ENCODE measurements around the gene OSM.

The OSM gene

GRCh38 chr22:30279046-30279788 lies 12.6 kb upstream of the OSM start:
- Histone ChIP-seq H3K56ac (ENCODE audit: low read length) (no peak overlapping the region), H3K79me2 (ENCODE audit: control insufficient read depth, insufficient read depth, low read length) (no peaks in the 10 kb centered on the region), H3K4ac (ENCODE audit: low read depth, low read length) (no peak overlapping the region), H3K4me2 (ENCODE audit: low read length) (no peak overlapping the region), H3K36me3 (ENCODE audit: control insufficient read depth, insufficient read depth, low read length) (no peaks in the 10 kb centered on the region), H2AK5ac (ENCODE audit: low read length) (no peak overlapping the region), H3K18ac (ENCODE audit: low read length) (no peak overlapping the region), H3K4me3 (ENCODE audit: low read length) (no peak overlapping the region), H3K79me1 (ENCODE audit: low read length) (no peaks in the 10 kb centered on the region), H3K23ac (ENCODE audit: low read length) (no peak overlapping the region), H2BK5ac (ENCODE audit: low read length) (no peak overlapping the region), H3K27me3 (ENCODE audit: insufficient read depth, low read length, poor library complexity) (no peaks in the 10 kb centered on the region), H3K9ac (ENCODE audit: low read length) (no peak overlapping the region), H3K27ac (ENCODE audit: low read depth, low read length) (no peak overlapping the region), H4K5ac (ENCODE audit: low read length) (no peak overlapping the region), H3K4me1 (ENCODE audit: control insufficient read depth, low read depth, low read length) (no peaks in the 10 kb centered on the region), H4K8ac (ENCODE audit: low read depth, low read length) (no peak overlapping the region), H2BK120ac (ENCODE audit: low read depth, low read length) (no peak overlapping the region), H2BK15ac (replicated peaks; ENCODE audit: low read depth) (no peak overlapping the region)
- no peak for DNase-seq
- no CpG with 5 or more reads among the region's 16 CpGs for WGBS (ENCODE audit: extremely low coverage, insufficient coverage, low lambda C conversion rate)

DNA sequence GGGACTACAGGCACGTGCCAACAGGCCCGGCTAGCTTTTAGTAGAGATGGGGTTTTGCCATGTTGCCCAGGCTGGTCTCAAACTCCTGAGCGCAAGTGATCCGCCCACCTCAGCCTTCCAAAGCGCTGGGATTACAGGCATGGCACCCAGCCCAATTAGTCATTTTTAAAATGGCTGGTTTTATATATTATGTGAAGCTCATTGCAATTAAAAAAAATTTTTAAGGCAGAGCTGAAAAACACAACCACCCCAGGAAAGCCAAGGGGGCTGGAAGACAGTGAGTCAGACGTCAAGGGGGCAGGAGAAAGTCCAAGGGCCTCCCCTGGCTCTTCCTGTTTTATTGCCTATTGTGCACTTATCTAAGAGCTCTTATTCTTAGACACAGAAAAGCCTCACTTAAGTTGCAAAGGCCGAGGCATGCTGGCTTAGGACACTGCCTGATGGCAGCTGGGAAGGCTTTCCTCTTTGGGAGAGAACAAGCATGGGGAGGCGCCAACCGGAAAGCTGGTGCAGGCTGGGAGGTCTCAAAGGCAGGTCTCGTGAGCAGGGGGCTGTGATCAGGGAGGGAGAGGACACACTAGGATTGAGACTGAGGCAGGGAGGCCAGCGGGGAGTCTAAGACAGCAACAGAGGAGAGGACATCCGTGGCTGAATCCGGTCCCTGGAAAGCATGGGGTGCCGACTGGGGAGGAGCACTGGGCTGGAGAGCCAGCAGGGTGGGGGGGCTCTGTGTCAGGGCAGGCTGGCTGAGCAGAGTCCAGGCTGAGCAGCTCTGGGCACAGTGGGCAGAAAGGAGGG lies 11.1 kb upstream of the OSM start:
- Histone ChIP-seq H3K4me2 (ENCODE audit: low read length) (no peak overlapping the region), H2BK5ac (ENCODE audit: low read length) (no peak overlapping the region), H2BK15ac (replicated peaks; ENCODE audit: low read depth) (no peak overlapping the region), H3K56ac (ENCODE audit: low read length) (peak overlapping the region; percentile 50), H2BK120ac (ENCODE audit: low read depth, low read length) (no peak overlapping the region), H4K8ac (ENCODE audit: low read depth, low read length) (no peak overlapping the region), H3K4ac (ENCODE audit: low read depth, low read length) (no peak overlapping the region), H3K79me2 (ENCODE audit: control insufficient read depth, insufficient read depth, low read length) (no peaks in the 10 kb centered on the region), H3K79me1 (ENCODE audit: low read length) (no peaks in the 10 kb centered on the region), H3K23ac (ENCODE audit: low read length) (no peak overlapping the region), H3K18ac (ENCODE audit: low read length) (no peak overlapping the region), H3K27ac (ENCODE audit: low read depth, low read length) (no peak overlapping the region), H3K36me3 (ENCODE audit: control insufficient read depth, insufficient read depth, low read length) (no peaks in the 10 kb centered on the region), H3K9ac (ENCODE audit: low read length) (no peak overlapping the region), H3K4me3 (ENCODE audit: low read length) (no peak overlapping the region), H4K5ac (ENCODE audit: low read length) (no peak overlapping the region), H2AK5ac (ENCODE audit: low read length) (no peak overlapping the region), H3K4me1 (ENCODE audit: control insufficient read depth, low read depth, low read length) (no peaks in the 10 kb centered on the region), H3K27me3 (ENCODE audit: insufficient read depth, low read length, poor library complexity) (no peaks in the 10 kb centered on the region)
- DNase-seq = no peak
- no CpG with 5 or more reads among the region's 14 CpGs for WGBS (ENCODE audit: extremely low coverage, insufficient coverage, low lambda C conversion rate)

DNA sequence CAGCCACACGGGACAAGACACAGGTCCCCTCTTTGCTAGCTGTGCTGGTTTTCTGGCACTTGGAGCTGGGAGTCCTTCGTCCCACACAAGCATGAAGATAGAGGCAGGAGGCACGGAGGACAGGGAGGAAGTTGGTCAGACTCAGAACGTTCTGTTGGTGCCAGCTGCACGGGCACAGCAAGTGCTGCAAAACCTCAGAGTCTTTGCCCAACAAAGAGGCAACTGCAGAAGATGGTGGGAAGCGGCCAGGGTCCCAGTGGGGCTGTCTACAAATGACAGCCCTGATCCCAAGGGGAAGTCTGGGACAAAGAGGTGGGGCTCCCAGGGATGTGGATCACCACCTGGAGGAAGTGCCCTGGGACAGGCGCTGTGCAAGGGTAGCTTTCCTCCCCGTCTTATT lies 9.4 kb upstream of the OSM start:
- H2BK120ac ChIP-seq (ENCODE audit: low read depth, low read length) = no peak overlapping the region
- H3K4ac ChIP-seq (ENCODE audit: low read depth, low read length) = no peak overlapping the region
- no peaks in the 10 kb centered on the region for H3K79me1 ChIP-seq (ENCODE audit: low read length)
- no peak overlapping the region for H3K4me2 ChIP-seq (ENCODE audit: low read length)
- H3K27ac ChIP-seq (ENCODE audit: low read depth, low read length) = no peak overlapping the region
- H2AK5ac ChIP-seq (ENCODE audit: low read length) = no peak overlapping the region
- no peak overlapping the region for H3K56ac ChIP-seq (ENCODE audit: low read length)
- no peaks in the 10 kb centered on the region for H3K4me1 ChIP-seq (ENCODE audit: control insufficient read depth, low read depth, low read length)
- WGBS (ENCODE audit: extremely low coverage, insufficient coverage, low lambda C conversion rate) = no CpG with 5 or more reads among the region's 8 CpGs
- no peaks in the 10 kb centered on the region for H3K27me3 ChIP-seq (ENCODE audit: insufficient read depth, low read length, poor library complexity)
- H3K4me3 ChIP-seq (ENCODE audit: low read length) = no peak overlapping the region
- H4K8ac ChIP-seq (ENCODE audit: low read depth, low read length) = no peak overlapping the region
- no peak overlapping the region for H3K9ac ChIP-seq (ENCODE audit: low read length)
- H3K18ac ChIP-seq (ENCODE audit: low read length) = no peak overlapping the region
- no peak overlapping the region for H4K5ac ChIP-seq (ENCODE audit: low read length)
- H3K36me3 ChIP-seq (ENCODE audit: control insufficient read depth, insufficient read depth, low read length) = no peaks in the 10 kb centered on the region
- H3K23ac ChIP-seq (ENCODE audit: low read length) = no peak overlapping the region
- H3K79me2 ChIP-seq (ENCODE audit: control insufficient read depth, insufficient read depth, low read length) = no peaks in the 10 kb centered on the region
- H2BK15ac ChIP-seq (replicated peaks; ENCODE audit: low read depth) = no peak overlapping the region
- no peak overlapping the region for H2BK5ac ChIP-seq (ENCODE audit: low read length)
- DNase-seq = no peak

GRCh38 chr22:30275625-30276024 lies 9.0 kb upstream of the OSM start:
- peak; percentile 65 for DNase-seq
- Histone ChIP-seq H2AK5ac (ENCODE audit: low read length) (no peak overlapping the region), H3K27ac (ENCODE audit: low read depth, low read length) (no peak overlapping the region), H3K9ac (ENCODE audit: low read length) (no peak overlapping the region), H3K27me3 (ENCODE audit: insufficient read depth, low read length, poor library complexity) (no peaks in the 10 kb centered on the region), H3K4ac (ENCODE audit: low read depth, low read length) (no peak overlapping the region), H3K79me1 (ENCODE audit: low read length) (no peaks in the 10 kb centered on the region), H2BK15ac (replicated peaks; ENCODE audit: low read depth) (no peak overlapping the region), H2BK120ac (ENCODE audit: low read depth, low read length) (no peak overlapping the region), H3K4me3 (ENCODE audit: low read length) (no peak overlapping the region), H3K36me3 (ENCODE audit: control insufficient read depth, insufficient read depth, low read length) (no peaks in the 10 kb centered on the region), H3K79me2 (ENCODE audit: control insufficient read depth, insufficient read depth, low read length) (no peaks in the 10 kb centered on the region), H2BK5ac (ENCODE audit: low read length) (no peak overlapping the region), H3K56ac (ENCODE audit: low read length) (no peak overlapping the region), H4K8ac (ENCODE audit: low read depth, low read length) (no peak overlapping the region), H3K4me2 (ENCODE audit: low read length) (no peak overlapping the region), H3K23ac (ENCODE audit: low read length) (no peak overlapping the region), H4K5ac (ENCODE audit: low read length) (no peak overlapping the region), H3K4me1 (ENCODE audit: control insufficient read depth, low read depth, low read length) (no peaks in the 10 kb centered on the region), H3K18ac (ENCODE audit: low read length) (no peak overlapping the region)
- WGBS (ENCODE audit: extremely low coverage, insufficient coverage, low lambda C conversion rate) = no CpG with 5 or more reads among the region's 8 CpGs

DNA sequence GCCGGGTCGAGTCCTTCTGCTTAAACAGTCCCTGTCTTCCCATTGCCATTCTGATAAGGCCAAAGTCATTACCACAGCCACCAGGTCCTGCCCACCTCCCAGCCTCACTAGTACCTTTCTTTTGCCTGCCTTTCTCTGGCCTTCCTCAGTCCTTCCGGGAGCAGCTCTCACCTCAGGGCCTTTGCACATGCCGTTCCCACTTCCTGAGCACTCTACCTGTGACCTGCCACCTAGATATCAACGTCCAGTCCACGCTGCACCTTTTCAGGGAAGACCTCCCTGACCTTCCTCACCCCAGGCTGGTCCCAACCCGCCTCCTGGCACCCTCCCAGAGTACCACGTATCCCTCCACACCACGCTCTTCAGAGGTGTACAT lies 7.8 kb upstream of the OSM start:
- Histone ChIP-seq H3K23ac (ENCODE audit: low read length) (no peak overlapping the region), H2BK120ac (ENCODE audit: low read depth, low read length) (no peak overlapping the region), H3K36me3 (ENCODE audit: control insufficient read depth, insufficient read depth, low read length) (no peaks in the 10 kb centered on the region), H2BK15ac (replicated peaks; ENCODE audit: low read depth) (no peak overlapping the region), H3K9ac (ENCODE audit: low read length) (no peak overlapping the region), H2AK5ac (ENCODE audit: low read length) (no peak overlapping the region), H4K8ac (ENCODE audit: low read depth, low read length) (no peak overlapping the region), H3K4me1 (ENCODE audit: control insufficient read depth, low read depth, low read length) (no peaks in the 10 kb centered on the region), H3K18ac (ENCODE audit: low read length) (no peak overlapping the region), H4K5ac (ENCODE audit: low read length) (no peak overlapping the region), H2BK5ac (ENCODE audit: low read length) (no peak overlapping the region), H3K4me2 (ENCODE audit: low read length) (no peak overlapping the region), H3K4ac (ENCODE audit: low read depth, low read length) (no peak overlapping the region), H3K4me3 (ENCODE audit: low read length) (no peak overlapping the region), H3K56ac (ENCODE audit: low read length) (no peak overlapping the region), H3K27ac (ENCODE audit: low read depth, low read length) (no peak overlapping the region), H3K27me3 (ENCODE audit: insufficient read depth, low read length, poor library complexity) (no peaks in the 10 kb centered on the region), H3K79me1 (ENCODE audit: low read length) (no peaks in the 10 kb centered on the region), H3K79me2 (ENCODE audit: control insufficient read depth, insufficient read depth, low read length) (no peaks in the 10 kb centered on the region)
- WGBS (ENCODE audit: extremely low coverage, insufficient coverage, low lambda C conversion rate) = no CpG with 5 or more reads among the region's 9 CpGs
- DNase-seq = no peak

Measured in mesendoderm (in vitro differentiated cells).